ENCODE data around the gene SKAP2.

SKAP2 gene

GRCh38 chr7:26690135-26690805, 174.1 kb downstream of the SKAP2 start:
- no peaks in the 10 kb centered on the region for H3K36me3 ChIP-seq (ENCODE audit: control insufficient read depth in 2 of 2, insufficient read depth in 1 of 2, low read length in 2 of 2)
- H3K4me1 ChIP-seq (ENCODE audit: control insufficient read depth, insufficient read depth, low read length), result peaks cover 43% of the 10 kb centered on the region
- TF ChIP-seq ZBTB20 (tag by site-specific recombination; IDR thresholded peaks at IDR 0.05) (peak; percentile 33; the same call in 1 of the 2 replicates), ZNF114 (tag by site-specific recombination; IDR thresholded peaks at IDR 0.05) (no peak)
- H3K27ac ChIP-seq (ENCODE audit: extremely low read depth, low read depth, low read length), result no peak overlapping the region
- no peaks in the 10 kb centered on the region for H3K9me3 ChIP-seq (ENCODE audit: control insufficient read depth, insufficient read depth, low read depth, low read length)
- ChIA-PET CTCF (interaction anchor here (0.6 to 1.7 kb wide), 4 partner anchors 10 to 567 kb away, joined by 3 to 6 read pairs (median 4); partner anchors contain the start of gene HOXA5), POLR2A (interaction anchor here (0.6 kb wide), 1 partner anchor 418 kb away, joined by 3 read pairs; no protein-coding TSS in a partner anchor)
- no peak overlapping the region for H3K4me3 ChIP-seq (ENCODE audit: low read depth, low read length)

GRCh38 chr7:26688936-26689506, 175.4 kb downstream of the SKAP2 start:
- Histone ChIP-seq H3K36me3 (ENCODE audit: control insufficient read depth in 2 of 2, insufficient read depth in 1 of 2, low read length in 2 of 2) (no peaks in the 10 kb centered on the region), H3K4me1 (ENCODE audit: control insufficient read depth, insufficient read depth, low read length) (peaks cover 48% of the 10 kb centered on the region), H3K9me3 (ENCODE audit: control insufficient read depth, insufficient read depth, low read depth, low read length) (no peaks in the 10 kb centered on the region), H3K4me3 (ENCODE audit: low read depth, low read length) (no peak overlapping the region), H3K27ac (ENCODE audit: extremely low read depth, low read depth, low read length) (peak overlapping the region; percentile 34)
- TF ChIP-seq ZNF560 (tag by site-specific recombination; IDR thresholded peaks at IDR 0.05; ENCODE audit: borderline replicate concordance), result no peak
- no peak for TF ChIP-seq ZNF280C (tag by site-specific recombination; IDR thresholded peaks at IDR 0.05)
- peak; percentile 45; the same call in 1 of the 2 replicates for TF ChIP-seq SP7 (tag by site-specific recombination; IDR thresholded peaks at IDR 0.05)
- TF ChIP-seq TCF7L2 (IDR thresholded peaks at IDR 0.05; ENCODE audit: borderline replicate concordance, low read depth, low read length), result no peak
- CTCF ChIA-PET, result interaction anchor here (0.8 to 1.7 kb wide), 2 partner anchors 12 to 454 kb away, joined by 3 to 4 read pairs; partner anchors contain the start of gene HOXA5
- POLR2A ChIA-PET, result interaction anchor here (1.1 kb wide), 1 partner anchor 472 kb away, joined by 3 read pairs; no protein-coding TSS in a partner anchor

- TF ChIP-seq SCRT1 (tag by site-specific recombination; IDR thresholded peaks at IDR 0.05; ENCODE audit: borderline replicate concordance) (peak; percentile 17; the same call in 1 of the 2 replicates), SCRT2 (tag by site-specific recombination; IDR thresholded peaks at IDR 0.05) (peak; percentile 49; the same call in 1 of the 2 replicates), PRDM6 (tag by site-specific recombination; IDR thresholded peaks at IDR 0.05) (peak; percentile 97), KLF1 (tag by site-specific recombination; IDR thresholded peaks at IDR 0.05) (no peak), ZSCAN30 (tag by site-specific recombination; IDR thresholded peaks at IDR 0.05) (no peak), ZNF394 (tag by site-specific recombination; IDR thresholded peaks at IDR 0.05; ENCODE audit: borderline replicate concordance) (no peak), ZXDB (tag by site-specific recombination; IDR thresholded peaks at IDR 0.05) (0 out of 2 replicates have a peak, but pooled peaks have one; percentile 32), FEZF1 (tag by site-specific recombination; IDR thresholded peaks at IDR 0.05) (peak; percentile 42; the same call in 1 of the 2 replicates), ZNF645 (tag by site-specific recombination; IDR thresholded peaks at IDR 0.05) (no peak), TCF7L2 (IDR thresholded peaks at IDR 0.05; ENCODE audit: borderline replicate concordance, low read depth, low read length) (peak; percentile 65; the same call in 1 of the 2 replicates), ZBTB44 (tag by site-specific recombination; IDR thresholded peaks at IDR 0.05) (peak; percentile 72)
- Histone ChIP-seq H3K27ac (ENCODE audit: extremely low read depth, low read depth, low read length) (no peak overlapping the region), H3K4me3 (ENCODE audit: low read depth, low read length) (no peak overlapping the region), H3K9me3 (ENCODE audit: control insufficient read depth, insufficient read depth, low read depth, low read length) (no peaks in the 10 kb centered on the region), H3K36me3 (ENCODE audit: control insufficient read depth in 2 of 2, insufficient read depth in 1 of 2, low read length in 2 of 2) (no peaks in the 10 kb centered on the region), H3K4me1 (ENCODE audit: control insufficient read depth, insufficient read depth, low read length) (peaks cover 54% of the 10 kb centered on the region)
- ChIA-PET CTCF (no interaction called here), POLR2A (interaction anchor here (1.1 kb wide), 1 partner anchor 472 kb away, joined by 3 read pairs; no protein-coding TSS in a partner anchor)
Observed at GRCh38 chr7:26688388-26688787, 176.0 kb downstream of the SKAP2 start.
